ENCODE results near the gene TOPBP1. TPM values are rescaled to one million over a fixed set of nuclear protein-coding genes. Genes with fewer than 3 reads are reported as not detected.

Gene TOPBP1
- total RNA-seq, 1 experiment from 2014 or later: 51.5 TPM

DNA sequence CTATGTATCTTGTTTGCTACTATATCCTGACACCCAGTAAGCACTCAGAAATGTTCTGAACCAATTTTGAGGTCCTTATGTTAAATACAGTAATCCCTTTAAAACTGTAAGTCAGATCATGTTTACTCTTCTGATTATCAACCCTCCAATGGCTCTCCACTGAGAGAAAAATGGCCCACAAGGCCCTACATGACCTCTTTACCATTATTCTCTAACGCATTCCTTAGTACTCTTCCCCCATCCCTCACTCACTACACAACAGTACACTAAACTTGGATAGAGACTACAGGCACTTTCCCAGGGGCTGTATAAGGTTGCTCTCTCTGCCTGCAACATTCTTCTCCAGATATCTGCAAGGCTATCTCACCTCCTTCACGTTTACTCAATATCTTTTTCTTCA lies 1.9 kb downstream of the TOPBP1 start:
- peak overlapping the region; percentile 89 to 91 for H3K4me3 Mint-ChIP-seq
- 100% methylated on average over 1 of the region's 2 CpGs for WGBS (ENCODE audit: extremely low coverage, insufficient read length, low lambda C conversion rate)

More for the DNA sequence above, 1.9 kb downstream of the TOPBP1 start:
- Histone ChIP-seq H3K9me3 (ENCODE audit: control insufficient read depth, low read depth, low read length) (no peaks in the 10 kb centered on the region), H3K4me2 (ENCODE audit: insufficient read depth, insufficient read length, low read length) (no peak overlapping the region), H2AK5ac (ENCODE audit: insufficient read length, low read length) (no peak overlapping the region), H3K4me1 (ENCODE audit: insufficient read depth, low read length) (no peaks in the 10 kb centered on the region; the same call in 1 of the 2 replicates), H3K14ac (ENCODE audit: insufficient read depth, low read length) (no peak overlapping the region), H3K23ac (ENCODE audit: insufficient read length, low read depth, low read length) (no peak overlapping the region), H3K79me1 (ENCODE audit: insufficient read depth, low read depth, low read length, poor library complexity, severe bottlenecking) (no peaks in the 10 kb centered on the region), H4K20me1 (ENCODE audit: control insufficient read depth, insufficient read depth, insufficient read length) (no peaks in the 10 kb centered on the region), H3K18ac (ENCODE audit: insufficient read length, low read depth, low read length) (no peak overlapping the region), H2BK15ac (ENCODE audit: low read depth, low read length) (no peak overlapping the region), H3K4ac (ENCODE audit: low read depth, low read length) (no peak overlapping the region), H3K23me2 (ENCODE audit: insufficient read length, low read depth, low read length, poor library complexity, severe bottlenecking) (peaks cover 3% of the 10 kb centered on the region), H3K27me3 (ENCODE audit: insufficient read depth, low read length) (no peaks in the 10 kb centered on the region), H2BK20ac (ENCODE audit: low read depth, low read length, poor library complexity, severe bottlenecking) (no peak overlapping the region), H2BK120ac (ENCODE audit: low read depth, low read length, poor library complexity, severe bottlenecking) (no peak overlapping the region), H3T11ph (ENCODE audit: low read length) (no peak overlapping the region), H4K8ac (replicated peaks; ENCODE audit: insufficient read length, low read depth, low read length) (no peak overlapping the region), H2BK5ac (ENCODE audit: insufficient read length, low read length) (no peak overlapping the region), H3K27ac (ENCODE audit: insufficient read length, low read depth, low read length) (no peak overlapping the region), H4K5ac (ENCODE audit: insufficient read length, low read depth, low read length) (no peak overlapping the region), H2AFZ (ENCODE audit: low read length) (no peak overlapping the region), H3K56ac (ENCODE audit: insufficient read length, low read depth, low read length) (no peak overlapping the region), H2BK12ac (ENCODE audit: insufficient read length, low read depth, low read length) (no peak overlapping the region), H3K79me2 (ENCODE audit: insufficient read depth, low read length) (peaks cover 2% of the 10 kb centered on the region; the same call in 1 of the 2 replicates), H3K9ac (ENCODE audit: extremely low read depth, insufficient read length, low read length) (no peak overlapping the region), H4K91ac (ENCODE audit: insufficient read length, low read depth, low read length) (no peak overlapping the region)
- TF ChIP-seq CTCF (conservative IDR thresholded peaks at IDR 0.05): no peak
- Mint-ChIP-seq H3K9me3 (no peaks in the 10 kb centered on the region), H3K27ac (no peak overlapping the region; a peak in 1 of 7 replicates), H3K36me3 (ENCODE audit: insufficient read depth in 1 of 3, low read depth in 3 of 3) (peaks cover 9 to 45% (median 44%) of the 10 kb centered on the region in 3 experiments; a peak in 6 of 7 replicates), H3K27me3 (ENCODE audit: low read depth) (no peaks in the 10 kb centered on the region), H3K4me1 (peaks cover 23 to 30% of the 10 kb centered on the region in 2 experiments)
- no peak for DNase-seq

Data from H9 (cell line).